GM18867 (cell line): ENCODE measurements around the gene SNX27.

ENCODE experiments used
- ATAC-seq: cut with Tn5 transposase; IDR thresholded peaks from one replicate; pipeline ENCODE4 v1.9.1; 2021; ENCODE audit warnings: mild to moderate bottlenecking, moderate library complexity; ENCODE audit not compliant: unreplicated experiment

SNX27 gene

GRCh38 chr1:151703813-151704212, 92.0 kb downstream of the SNX27 start:
- ATAC-seq, result no peak

GRCh38 chr1:151704246-151704645, 92.4 kb downstream of the SNX27 start:
- no peak for ATAC-seq

- ATAC-seq, result no peak
These were observed 93.3 kb downstream of the SNX27 start for GRCh38 chr1:151705146-151705545.

GRCh38 chr1:151705753-151706463, 94.1 kb downstream of the SNX27 start:
- no peak for ATAC-seq

- no peak for ATAC-seq
These were observed 94.9 kb downstream of the SNX27 start for GRCh38 chr1:151706464-151707415.

- no peak for ATAC-seq
These were observed 95.8 kb downstream of the SNX27 start for GRCh38 chr1:151707541-151708065.

- ATAC-seq, result no peak
These were observed 97.0 kb downstream of the SNX27 start for GRCh38 chr1:151708891-151709290.

GRCh38 chr1:151710187-151710840, 98.5 kb downstream of the SNX27 start:
- ATAC-seq, result no peak

GRCh38 chr1:151711044-151711800, 99.4 kb downstream of the SNX27 start:
- ATAC-seq, result no peak

- ATAC-seq, result no peak
These were observed 100.1 kb downstream of the SNX27 start for GRCh38 chr1:151711951-151712350.

- ATAC-seq, result no peak
These were observed 101.2 kb downstream of the SNX27 start for GRCh38 chr1:151713044-151713443.

- ATAC-seq, result no peak
These were observed 102.0 kb downstream of the SNX27 start for GRCh38 chr1:151713874-151714273.

- ATAC-seq, result no peak
These were observed 103.2 kb downstream of the SNX27 start for GRCh38 chr1:151714820-151715725.

GRCh38 chr1:151715726-151716404, 104.0 kb downstream of the SNX27 start:
- ATAC-seq, result no peak

GRCh38 chr1:151716405-151716762, 104.5 kb downstream of the SNX27 start:
- ATAC-seq, result no peak

GRCh38 chr1:151716771-151717631, 105.2 kb downstream of the SNX27 start, which contains the start of gene CELF3:
Gene CELF3, minus strand, starts transcription at chr1:151716803. Its CDS starts 783 bp downstream, at chr1:151716020.
- ATAC-seq, result no peak

GRCh38 chr1:151718011-151718431, 106.2 kb downstream of the SNX27 start:
- no peak for ATAC-seq

- ATAC-seq, result no peak
These were observed 106.8 kb downstream of the SNX27 start for GRCh38 chr1:151718666-151719065.
